HEK293 (cell line): Measurements from ENCODE around the gene PEX5L.

ENCODE experiments used
- CTCF ChIA-PET: fragments of 350-600 bp; formaldehyde crosslinking; extraction: SDS; loops from one replicate; lab custom pipeline; 2021; ENCODE audit warnings: antibody characterized with exemption; lab: Yijun Ruan, JAX
- POLR2A ChIA-PET: fragments of 300-600 bp; formaldehyde crosslinking; extraction: SDS; loops from one replicate; lab custom pipeline; 2020; ENCODE audit warnings: antibody characterized with exemption, inconsistent platforms; lab: Yijun Ruan, JAX
- H3K27ac ChIP-seq: fragments of 200-500 bp; sonication (Bioruptor generic); 2 replicates; pipeline ENCODE4 v1.5.1; 2014; ENCODE audit warnings: low read depth, low read length, control low read depth, inconsistent platforms; ENCODE audit errors: extremely low read depth
- H3K36me3 ChIP-seq, 2 experiments: fragments of 200-500 bp in 1 of 2; sonication (Bioruptor generic) in 1 of 2; 1 replicate in 1 of 2; 2 replicates in 1 of 2; pipeline ENCODE4 v1.5.1; 2014 to 2017; ENCODE audit warnings: inconsistent platforms in 2 of 2, low read length in 2 of 2; ENCODE audit not compliant: control insufficient read depth in 2 of 2, insufficient read depth in 1 of 2
- H3K4me1 ChIP-seq: fragments of 200-500 bp; sonication (Bioruptor generic); 2 replicates; pipeline ENCODE4 v1.5.1; 2014; ENCODE audit warnings: mild to moderate bottlenecking, low read length, inconsistent platforms; ENCODE audit not compliant: control insufficient read depth, insufficient read depth
- H3K4me3 ChIP-seq: 2 replicates; pipeline ENCODE4 v1.5.1; 2011; ENCODE audit warnings: low read depth, mild to moderate bottlenecking, control low read depth, low read length, moderate library complexity
- H3K9me3 ChIP-seq: fragments of 200-500 bp; sonication (Bioruptor generic); 2 replicates; pipeline ENCODE4 v1.5.1; 2014; ENCODE audit warnings: low read depth, low read length, inconsistent platforms; ENCODE audit not compliant: control insufficient read depth, insufficient read depth
- BCL11A ChIP-seq: fragments of 450-650 bp; formaldehyde crosslinking; IDR thresholded peaks from 2 replicates; pipeline ENCODE4 v1.5.1; 2016; ENCODE audit warnings: low read depth, missing biosample characterization, missing genetic modification characterization
- KLF10 ChIP-seq: fragments of 450-650 bp; IDR thresholded peaks from 2 replicates; pipeline ENCODE4 v1.5.1; 2018; ENCODE audit warnings: missing biosample characterization, mild to moderate bottlenecking, missing genetic modification characterization
- KLF7 ChIP-seq: fragments of 450-650 bp; formaldehyde crosslinking; IDR thresholded peaks from 2 replicates; pipeline ENCODE4 v1.5.1; 2016; ENCODE audit warnings: missing biosample characterization, missing genetic modification characterization, borderline replicate concordance
- MZF1 ChIP-seq: fragments of 450-650 bp; formaldehyde crosslinking; IDR thresholded peaks from 2 replicates; pipeline ENCODE4 v1.5.1; 2017; ENCODE audit warnings: missing biosample characterization, missing genetic modification characterization, borderline replicate concordance
- ZBTB20 ChIP-seq: fragments of 450-650 bp; formaldehyde crosslinking; IDR thresholded peaks from 2 replicates; pipeline ENCODE4 v1.5.1; 2016; ENCODE audit warnings: missing biosample characterization, missing genetic modification characterization
- ZBTB21 ChIP-seq: fragments of 450-650 bp; formaldehyde crosslinking; IDR thresholded peaks from 2 replicates; pipeline ENCODE4 v1.5.1; 2017; ENCODE audit warnings: missing biosample characterization, missing genetic modification characterization
- ZBTB8A ChIP-seq: fragments of 450-650 bp; formaldehyde crosslinking; IDR thresholded peaks from 2 replicates; pipeline ENCODE4 v1.5.1; 2016; ENCODE audit warnings: missing biosample characterization, missing genetic modification characterization
- ZFP41 ChIP-seq: fragments of 450-650 bp; formaldehyde crosslinking; IDR thresholded peaks from 2 replicates; pipeline ENCODE4 v1.5.1; 2016; ENCODE audit warnings: missing biosample characterization, missing genetic modification characterization, borderline replicate concordance
- ZNF10 ChIP-seq: fragments of 450-650 bp; formaldehyde crosslinking; IDR thresholded peaks from 2 replicates; pipeline ENCODE4 v1.5.1; 2017; ENCODE audit warnings: missing biosample characterization, missing genetic modification characterization
- ZNF157 ChIP-seq: fragments of 450-650 bp; formaldehyde crosslinking; IDR thresholded peaks from 2 replicates; pipeline ENCODE4 v1.5.1; 2016; ENCODE audit warnings: missing biosample characterization, missing genetic modification characterization
- ZNF324 ChIP-seq: fragments of 450-650 bp; formaldehyde crosslinking; IDR thresholded peaks from 2 replicates; pipeline ENCODE4 v1.5.1; 2016; ENCODE audit warnings: missing biosample characterization, missing genetic modification characterization
- ZNF423 ChIP-seq: fragments of 450-650 bp; formaldehyde crosslinking; IDR thresholded peaks from 2 replicates; pipeline ENCODE4 v1.5.1; 2016; ENCODE audit warnings: missing biosample characterization, missing genetic modification characterization
- ZNF426 ChIP-seq: fragments of 450-650 bp; formaldehyde crosslinking; IDR thresholded peaks from 2 replicates; pipeline ENCODE4 v1.5.1; 2017; ENCODE audit warnings: missing biosample characterization, missing genetic modification characterization, mild to moderate bottlenecking, inconsistent platforms, moderate library complexity
- ZNF501 ChIP-seq: fragments of 450-650 bp; formaldehyde crosslinking; IDR thresholded peaks from 2 replicates; pipeline ENCODE4 v1.5.1; 2016; ENCODE audit warnings: missing biosample characterization, missing genetic modification characterization
- ZNF510 ChIP-seq: fragments of 450-650 bp; formaldehyde crosslinking; IDR thresholded peaks from 2 replicates; pipeline ENCODE4 v1.5.1; 2018; ENCODE audit warnings: mild to moderate bottlenecking, missing genetic modification characterization, missing biosample characterization; ENCODE audit not compliant: insufficient replicate concordance
- ZNF707 ChIP-seq: fragments of 450-650 bp; formaldehyde crosslinking; IDR thresholded peaks from 2 replicates; pipeline ENCODE4 v1.5.1; 2016; ENCODE audit warnings: missing biosample characterization, missing genetic modification characterization
- ZNF747 ChIP-seq: fragments of 450-650 bp; formaldehyde crosslinking; IDR thresholded peaks from 2 replicates; pipeline ENCODE4 v1.5.1; 2016; ENCODE audit warnings: missing biosample characterization, missing genetic modification characterization
- ZNF76 ChIP-seq: fragments of 450-650 bp; formaldehyde crosslinking; IDR thresholded peaks from 2 replicates; pipeline ENCODE4; 2016; ENCODE audit warnings: low read depth, missing biosample characterization, missing genetic modification characterization, borderline replicate concordance
- TF ChIP-seq, protein P1 (sequence below): fragments of 450-650 bp; IDR thresholded peaks from 2 replicates; pipeline ENCODE4 v1.5.1; 2018; ENCODE audit warnings: missing biosample characterization, mild to moderate bottlenecking, missing genetic modification characterization
- TF ChIP-seq, protein P2 (sequence below): fragments of 450-650 bp; formaldehyde crosslinking; IDR thresholded peaks from 2 replicates; pipeline ENCODE4 v1.5.1; 2016; ENCODE audit warnings: missing biosample characterization, missing genetic modification characterization
- TF ChIP-seq, protein P3 (sequence below): fragments of 450-650 bp; formaldehyde crosslinking; IDR thresholded peaks from 2 replicates; pipeline ENCODE4 v1.5.1; 2016; ENCODE audit warnings: missing biosample characterization, missing genetic modification characterization
- TF ChIP-seq, protein P4 (sequence below): fragments of 450-650 bp; formaldehyde crosslinking; IDR thresholded peaks from 2 replicates; pipeline ENCODE4 v1.5.1; 2017; ENCODE audit warnings: missing biosample characterization, mild to moderate bottlenecking, missing genetic modification characterization, moderate library complexity
- TF ChIP-seq, protein P5 (sequence below): fragments of 450-650 bp; formaldehyde crosslinking; IDR thresholded peaks from 2 replicates; pipeline ENCODE4 v1.5.1; 2016; ENCODE audit warnings: missing biosample characterization, missing genetic modification characterization
- TF ChIP-seq, protein P6 (sequence below): fragments of 450-650 bp; formaldehyde crosslinking; IDR thresholded peaks from 2 replicates; pipeline ENCODE4 v1.5.1; 2016; ENCODE audit warnings: missing biosample characterization, missing genetic modification characterization
- TF ChIP-seq, protein P7 (sequence below): fragments of 450-650 bp; formaldehyde crosslinking; IDR thresholded peaks from 2 replicates; pipeline ENCODE4 v1.5.1; 2016; ENCODE audit warnings: missing biosample characterization, missing genetic modification characterization, low read depth

The PEX5L gene

DNA sequence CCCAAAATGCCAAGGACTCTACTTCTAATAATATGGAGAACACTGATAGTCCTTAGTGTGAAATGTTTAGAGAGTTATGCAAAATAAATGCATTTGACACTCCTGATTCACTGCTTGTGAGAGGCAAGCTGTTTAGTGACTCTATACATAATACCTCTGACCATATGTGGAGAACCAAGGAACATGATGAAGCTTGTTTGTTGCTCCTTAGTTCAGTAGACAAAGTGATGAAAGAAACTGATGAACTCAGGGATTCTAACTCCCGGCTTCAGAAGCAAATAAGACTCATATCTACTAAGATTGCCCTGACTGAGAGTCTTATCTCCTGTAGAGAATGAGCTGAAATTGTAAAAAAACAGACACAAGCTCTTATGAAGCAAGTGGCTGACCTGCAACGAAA lies 41.3 kb downstream of the PEX5L start (continued):
- TF ChIP-seq MZF1 (tag by site-specific recombination): no peak
- TF ChIP-seq, protein P1, sequence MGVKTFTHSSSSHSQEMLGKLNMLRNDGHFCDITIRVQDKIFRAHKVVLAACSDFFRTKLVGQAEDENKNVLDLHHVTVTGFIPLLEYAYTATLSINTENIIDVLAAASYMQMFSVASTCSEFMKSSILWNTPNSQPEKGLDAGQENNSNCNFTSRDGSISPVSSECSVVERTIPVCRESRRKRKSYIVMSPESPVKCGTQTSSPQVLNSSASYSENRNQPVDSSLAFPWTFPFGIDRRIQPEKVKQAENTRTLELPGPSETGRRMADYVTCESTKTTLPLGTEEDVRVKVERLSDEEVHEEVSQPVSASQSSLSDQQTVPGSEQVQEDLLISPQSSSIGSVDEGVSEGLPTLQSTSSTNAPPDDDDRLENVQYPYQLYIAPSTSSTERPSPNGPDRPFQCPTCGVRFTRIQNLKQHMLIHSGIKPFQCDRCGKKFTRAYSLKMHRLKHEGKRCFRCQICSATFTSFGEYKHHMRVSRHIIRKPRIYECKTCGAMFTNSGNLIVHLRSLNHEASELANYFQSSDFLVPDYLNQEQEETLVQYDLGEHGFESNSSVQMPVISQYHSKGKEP (tag by site-specific recombination): no peak
- TF ChIP-seq ZBTB21 (tag by site-specific recombination): no peak
- no peak for TF ChIP-seq ZNF426
- no peak for TF ChIP-seq ZNF501
- no peak for TF ChIP-seq ZBTB8A (tag by site-specific recombination)
- no peak for TF ChIP-seq ZNF510
- TF ChIP-seq ZNF747 (tag by site-specific recombination): no peak
- TF ChIP-seq, all 188 proteins: peak for 0

DNA sequence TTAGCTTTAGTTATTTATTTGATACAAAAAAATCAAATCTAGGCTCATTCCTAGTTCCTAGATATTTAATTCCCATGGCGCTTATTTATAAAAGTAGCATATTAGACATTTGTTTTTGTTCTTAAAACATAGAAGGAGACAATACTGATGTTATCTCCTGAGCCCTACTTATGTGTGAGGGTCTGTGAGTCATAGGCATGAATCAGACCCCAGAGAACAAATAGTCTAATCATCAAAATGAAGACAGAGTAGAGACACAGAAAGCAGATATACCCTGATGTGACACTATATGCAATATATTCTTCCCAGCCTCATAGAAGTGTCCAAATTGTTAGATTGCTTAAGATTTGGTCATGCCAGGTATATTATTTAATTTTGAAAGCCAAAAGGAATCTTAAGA lies 44.9 kb downstream of the PEX5L start:
- ChIA-PET POLR2A (no interaction called here), CTCF (no interaction called here)
- TF ChIP-seq BCL11A (tag by site-specific recombination) (no peak), ZNF423 (tag by site-specific recombination) (no peak), ZFP41 (tag by site-specific recombination) (no peak), ZNF157 (tag by site-specific recombination) (no peak), ZBTB20 (tag by site-specific recombination) (no peak)
- TF ChIP-seq, protein P2, sequence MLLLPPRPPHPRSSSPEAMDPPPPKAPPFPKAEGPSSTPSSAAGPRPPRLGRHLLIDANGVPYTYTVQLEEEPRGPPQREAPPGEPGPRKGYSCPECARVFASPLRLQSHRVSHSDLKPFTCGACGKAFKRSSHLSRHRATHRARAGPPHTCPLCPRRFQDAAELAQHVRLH (tag by site-specific recombination): no peak
- TF ChIP-seq, protein P3, sequence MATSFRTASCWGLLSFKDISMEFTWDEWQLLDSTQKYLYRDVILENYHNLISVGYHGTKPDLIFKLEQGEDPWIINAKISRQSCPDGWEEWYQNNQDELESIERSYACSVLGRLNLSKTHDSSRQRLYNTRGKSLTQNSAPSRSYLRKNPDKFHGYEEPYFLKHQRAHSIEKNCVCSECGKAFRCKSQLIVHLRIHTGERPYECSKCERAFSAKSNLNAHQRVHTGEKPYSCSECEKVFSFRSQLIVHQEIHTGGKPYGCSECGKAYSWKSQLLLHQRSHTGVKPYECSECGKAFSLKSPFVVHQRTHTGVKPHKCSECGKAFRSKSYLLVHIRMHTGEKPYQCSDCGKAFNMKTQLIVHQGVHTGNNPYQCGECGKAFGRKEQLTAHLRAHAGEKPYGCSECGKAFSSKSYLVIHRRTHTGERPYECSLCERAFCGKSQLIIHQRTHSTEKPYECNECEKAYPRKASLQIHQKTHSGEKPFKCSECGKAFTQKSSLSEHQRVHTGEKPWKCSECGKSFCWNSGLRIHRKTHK: no peak
- no peak overlapping the region for H3K4me3 ChIP-seq
- H3K9me3 ChIP-seq: no peaks in the 10 kb centered on the region
- no peaks in the 10 kb centered on the region for H3K4me1 ChIP-seq
- no peaks in the 10 kb centered on the region for H3K36me3 ChIP-seq
- no peak overlapping the region for H3K27ac ChIP-seq

DNA sequence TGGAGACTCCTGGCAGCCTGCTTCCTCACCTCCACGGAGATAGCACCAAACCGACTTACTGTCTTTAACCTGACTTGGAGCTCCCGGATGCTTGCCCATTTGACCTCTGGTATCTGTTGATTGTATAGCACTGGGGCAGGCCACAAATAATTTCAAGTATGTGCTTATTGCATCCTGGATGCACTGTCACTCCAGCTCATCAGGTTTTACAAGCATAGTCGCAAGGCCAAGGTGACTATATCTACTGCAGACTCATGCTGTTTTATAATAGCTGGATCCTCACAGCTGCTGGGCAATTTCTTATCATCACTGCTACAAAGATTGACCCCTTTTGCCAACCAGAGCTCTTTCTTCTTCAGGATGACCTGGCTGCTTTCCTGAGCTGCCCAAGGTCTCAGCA lies 45.6 kb downstream of the PEX5L start:
- H3K4me3 ChIP-seq: no peak overlapping the region
- H3K9me3 ChIP-seq: no peaks in the 10 kb centered on the region
- ChIA-PET POLR2A (no interaction called here), CTCF (interaction anchor here (0.6 to 0.8 kb wide), 2 partner anchors 11 to 62 kb away, joined by 3 to 5 read pairs; no protein-coding TSS in a partner anchor)
- no peaks in the 10 kb centered on the region for H3K36me3 ChIP-seq
- H3K27ac ChIP-seq: no peak overlapping the region
- H3K4me1 ChIP-seq: no peaks in the 10 kb centered on the region
- TF ChIP-seq ZNF707 (tag by site-specific recombination) (no peak), ZNF10 (tag by site-specific recombination) (no peak), ZNF324 (tag by site-specific recombination) (no peak), KLF7 (tag by site-specific recombination) (no peak), KLF10 (tag by site-specific recombination) (no peak), ZNF76 (tag by site-specific recombination) (no peak)
- TF ChIP-seq, protein P4, sequence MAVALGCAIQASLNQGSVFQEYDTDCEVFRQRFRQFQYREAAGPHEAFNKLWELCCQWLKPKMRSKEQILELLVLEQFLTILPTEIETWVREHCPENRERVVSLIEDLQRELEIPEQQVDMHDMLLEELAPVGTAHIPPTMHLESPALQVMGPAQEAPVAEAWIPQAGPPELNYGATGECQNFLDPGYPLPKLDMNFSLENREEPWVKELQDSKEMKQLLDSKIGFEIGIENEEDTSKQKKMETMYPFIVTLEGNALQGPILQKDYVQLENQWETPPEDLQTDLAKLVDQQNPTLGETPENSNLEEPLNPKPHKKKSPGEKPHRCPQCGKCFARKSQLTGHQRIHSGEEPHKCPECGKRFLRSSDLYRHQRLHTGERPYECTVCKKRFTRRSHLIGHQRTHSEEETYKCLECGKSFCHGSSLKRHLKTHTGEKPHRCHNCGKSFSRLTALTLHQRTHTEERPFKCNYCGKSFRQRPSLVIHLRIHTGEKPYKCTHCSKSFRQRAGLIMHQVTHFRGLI (tag by site-specific recombination): no peak
- TF ChIP-seq, protein P5, sequence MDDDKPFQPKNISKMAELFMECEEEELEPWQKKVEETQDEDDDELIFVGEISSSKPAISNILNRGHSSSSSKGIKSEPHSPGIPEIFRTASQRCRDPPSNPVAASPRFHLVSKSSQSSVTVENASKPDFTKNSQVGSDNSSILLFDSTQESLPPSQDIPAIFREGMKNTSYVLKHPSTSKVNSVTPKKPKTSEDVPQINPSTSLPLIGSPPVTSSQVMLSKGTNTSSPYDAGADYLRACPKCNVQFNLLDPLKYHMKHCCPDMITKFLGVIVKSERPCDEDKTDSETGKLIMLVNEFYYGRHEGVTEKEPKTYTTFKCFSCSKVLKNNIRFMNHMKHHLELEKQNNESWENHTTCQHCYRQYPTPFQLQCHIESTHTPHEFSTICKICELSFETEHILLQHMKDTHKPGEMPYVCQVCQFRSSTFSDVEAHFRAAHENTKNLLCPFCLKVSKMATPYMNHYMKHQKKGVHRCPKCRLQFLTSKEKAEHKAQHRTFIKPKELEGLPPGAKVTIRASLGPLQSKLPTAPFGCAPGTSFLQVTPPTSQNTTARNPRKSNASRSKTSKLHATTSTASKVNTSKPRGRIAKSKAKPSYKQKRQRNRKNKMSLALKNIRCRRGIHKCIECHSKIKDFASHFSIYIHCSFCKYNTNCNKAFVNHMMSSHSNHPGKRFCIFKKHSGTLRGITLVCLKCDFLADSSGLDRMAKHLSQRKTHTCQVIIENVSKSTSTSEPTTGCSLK (tag by site-specific recombination): no peak
- TF ChIP-seq, protein P6, sequence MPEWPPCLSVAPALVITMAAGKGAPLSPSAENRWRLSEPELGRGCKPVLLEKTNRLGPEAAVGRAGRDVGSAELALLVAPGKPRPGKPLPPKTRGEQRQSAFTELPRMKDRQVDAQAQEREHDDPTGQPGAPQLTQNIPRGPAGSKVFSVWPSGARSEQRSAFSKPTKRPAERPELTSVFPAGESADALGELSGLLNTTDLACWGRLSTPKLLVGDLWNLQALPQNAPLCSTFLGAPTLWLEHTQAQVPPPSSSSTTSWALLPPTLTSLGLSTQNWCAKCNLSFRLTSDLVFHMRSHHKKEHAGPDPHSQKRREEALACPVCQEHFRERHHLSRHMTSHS (tag by site-specific recombination): no peak
- TF ChIP-seq, protein P7, sequence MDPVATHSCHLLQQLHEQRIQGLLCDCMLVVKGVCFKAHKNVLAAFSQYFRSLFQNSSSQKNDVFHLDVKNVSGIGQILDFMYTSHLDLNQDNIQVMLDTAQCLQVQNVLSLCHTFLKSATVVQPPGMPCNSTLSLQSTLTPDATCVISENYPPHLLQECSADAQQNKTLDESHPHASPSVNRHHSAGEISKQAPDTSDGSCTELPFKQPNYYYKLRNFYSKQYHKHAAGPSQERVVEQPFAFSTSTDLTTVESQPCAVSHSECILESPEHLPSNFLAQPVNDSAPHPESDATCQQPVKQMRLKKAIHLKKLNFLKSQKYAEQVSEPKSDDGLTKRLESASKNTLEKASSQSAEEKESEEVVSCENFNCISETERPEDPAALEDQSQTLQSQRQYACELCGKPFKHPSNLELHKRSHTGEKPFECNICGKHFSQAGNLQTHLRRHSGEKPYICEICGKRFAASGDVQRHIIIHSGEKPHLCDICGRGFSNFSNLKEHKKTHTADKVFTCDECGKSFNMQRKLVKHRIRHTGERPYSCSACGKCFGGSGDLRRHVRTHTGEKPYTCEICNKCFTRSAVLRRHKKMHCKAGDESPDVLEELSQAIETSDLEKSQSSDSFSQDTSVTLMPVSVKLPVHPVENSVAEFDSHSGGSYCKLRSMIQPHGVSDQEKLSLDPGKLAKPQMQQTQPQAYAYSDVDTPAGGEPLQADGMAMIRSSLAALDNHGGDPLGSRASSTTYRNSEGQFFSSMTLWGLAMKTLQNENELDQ (tag by site-specific recombination): no peak
